HL-60 (cell line): ENCODE results near the gene LMF1.

Experiments used
- DNase-seq, 2 experiments: peaks; one replicate each; pipeline ENCODE4 v3.0.0-alpha.2; 2010 to 2020; ENCODE audit warnings: low read depth in 1 of 2, low spot score in 1 of 2
- H3K27ac ChIP-seq: fragments of 250-450 bp; sonication (Bioruptor Pico); replicated peaks from 2 replicates; pipeline ENCODE4 v1.5.1; 2020; ENCODE audit warnings: mild to moderate bottlenecking, moderate library complexity
- H3K27me3 ChIP-seq: fragments of 250-450 bp; sonication (Bioruptor Pico); 2 replicates; pipeline ENCODE4 v1.5.1; 2021; ENCODE audit warnings: mild to moderate bottlenecking, moderate library complexity; ENCODE audit not compliant: insufficient read depth, poor library complexity, severe bottlenecking
- H3K4me3 ChIP-seq: replicated peaks from 2 replicates; pipeline ENCODE4 v1.5.1; 2011; ENCODE audit warnings: mild to moderate bottlenecking, control low read depth, low read length; ENCODE audit not compliant: insufficient read depth
- GABPA ChIP-seq: IDR thresholded peaks from 2 replicates; pipeline ENCODE4 v1.6.1; 2012; ENCODE audit warnings: low read depth
- POLR2AphosphoS5 ChIP-seq: IDR thresholded peaks from 2 replicates; pipeline ENCODE4 v1.6.1; 2012; ENCODE audit warnings: low read depth
- SPI1 ChIP-seq: IDR thresholded peaks from 2 replicates; pipeline ENCODE4 v1.6.1; 2012; ENCODE audit warnings: low read depth, mild to moderate bottlenecking, borderline replicate concordance
- TF ChIP-seq, protein P1 (sequence below): IDR thresholded peaks from 2 replicates; pipeline ENCODE4 v1.6.1; 2012; ENCODE audit warnings: low read depth; ENCODE audit not compliant: insufficient replicate concordance
- TF ChIP-seq, protein P2 (sequence below): IDR thresholded peaks from one replicate; pipeline ENCODE4 v1.5.1; 2011; ENCODE audit warnings: low read length, control low read depth, inconsistent platforms; ENCODE audit not compliant: insufficient read depth

Gene LMF1

DNA sequence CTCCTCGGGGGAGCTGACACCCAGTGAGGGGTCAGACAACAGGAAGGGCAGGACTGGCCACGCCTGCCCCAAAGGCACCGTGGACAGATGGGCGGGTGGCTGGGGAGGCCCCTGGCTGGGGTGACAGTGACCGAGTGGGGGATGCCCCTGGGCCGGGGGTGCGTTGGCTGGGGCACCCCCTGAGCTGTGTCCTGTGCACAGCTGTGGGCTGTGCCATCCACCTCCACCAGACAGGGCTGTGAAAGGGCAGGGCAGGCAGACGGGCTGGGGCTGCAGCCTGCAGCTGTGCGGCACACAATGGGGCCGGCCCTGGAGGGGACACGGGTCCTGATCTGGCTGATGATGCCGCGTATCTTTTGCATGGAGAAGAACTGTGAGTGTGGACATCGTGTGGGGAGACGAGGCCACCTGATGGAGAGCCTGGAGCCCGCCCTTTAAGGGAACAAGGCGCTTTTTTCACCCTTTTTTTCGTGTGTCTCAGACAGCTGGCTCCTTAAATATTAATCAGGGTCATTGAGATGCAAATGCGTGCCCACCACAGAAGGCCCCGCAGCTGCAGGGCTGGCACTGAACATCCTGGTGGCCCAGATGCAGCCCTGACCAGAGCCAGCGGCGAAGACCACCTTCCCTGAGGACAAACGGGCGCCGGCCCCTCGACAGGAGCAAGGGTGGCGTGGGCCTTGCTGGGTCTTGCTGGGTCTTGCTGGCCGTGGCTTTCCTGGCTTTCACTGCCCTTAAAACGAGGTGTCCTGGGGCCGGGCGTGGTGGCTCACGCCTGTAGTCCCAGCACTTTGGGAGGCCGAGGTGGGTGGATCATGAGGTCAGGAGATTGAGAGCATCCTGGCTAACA lies 127.8 kb downstream of the LMF1 start:
- Histone ChIP-seq H3K27ac (no peak overlapping the region), H3K4me3 (no peak overlapping the region), H3K27me3 (no peaks in the 10 kb centered on the region)
- TF ChIP-seq GABPA, result no peak
- no peak for TF ChIP-seq SPI1
- TF ChIP-seq POLR2AphosphoS5, result no peak
- TF ChIP-seq, protein P1, sequence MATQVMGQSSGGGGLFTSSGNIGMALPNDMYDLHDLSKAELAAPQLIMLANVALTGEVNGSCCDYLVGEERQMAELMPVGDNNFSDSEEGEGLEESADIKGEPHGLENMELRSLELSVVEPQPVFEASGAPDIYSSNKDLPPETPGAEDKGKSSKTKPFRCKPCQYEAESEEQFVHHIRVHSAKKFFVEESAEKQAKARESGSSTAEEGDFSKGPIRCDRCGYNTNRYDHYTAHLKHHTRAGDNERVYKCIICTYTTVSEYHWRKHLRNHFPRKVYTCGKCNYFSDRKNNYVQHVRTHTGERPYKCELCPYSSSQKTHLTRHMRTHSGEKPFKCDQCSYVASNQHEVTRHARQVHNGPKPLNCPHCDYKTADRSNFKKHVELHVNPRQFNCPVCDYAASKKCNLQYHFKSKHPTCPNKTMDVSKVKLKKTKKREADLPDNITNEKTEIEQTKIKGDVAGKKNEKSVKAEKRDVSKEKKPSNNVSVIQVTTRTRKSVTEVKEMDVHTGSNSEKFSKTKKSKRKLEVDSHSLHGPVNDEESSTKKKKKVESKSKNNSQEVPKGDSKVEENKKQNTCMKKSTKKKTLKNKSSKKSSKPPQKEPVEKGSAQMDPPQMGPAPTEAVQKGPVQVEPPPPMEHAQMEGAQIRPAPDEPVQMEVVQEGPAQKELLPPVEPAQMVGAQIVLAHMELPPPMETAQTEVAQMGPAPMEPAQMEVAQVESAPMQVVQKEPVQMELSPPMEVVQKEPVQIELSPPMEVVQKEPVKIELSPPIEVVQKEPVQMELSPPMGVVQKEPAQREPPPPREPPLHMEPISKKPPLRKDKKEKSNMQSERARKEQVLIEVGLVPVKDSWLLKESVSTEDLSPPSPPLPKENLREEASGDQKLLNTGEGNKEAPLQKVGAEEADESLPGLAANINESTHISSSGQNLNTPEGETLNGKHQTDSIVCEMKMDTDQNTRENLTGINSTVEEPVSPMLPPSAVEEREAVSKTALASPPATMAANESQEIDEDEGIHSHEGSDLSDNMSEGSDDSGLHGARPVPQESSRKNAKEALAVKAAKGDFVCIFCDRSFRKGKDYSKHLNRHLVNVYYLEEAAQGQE, result no peak
- DNase-seq, result no peak

DNA sequence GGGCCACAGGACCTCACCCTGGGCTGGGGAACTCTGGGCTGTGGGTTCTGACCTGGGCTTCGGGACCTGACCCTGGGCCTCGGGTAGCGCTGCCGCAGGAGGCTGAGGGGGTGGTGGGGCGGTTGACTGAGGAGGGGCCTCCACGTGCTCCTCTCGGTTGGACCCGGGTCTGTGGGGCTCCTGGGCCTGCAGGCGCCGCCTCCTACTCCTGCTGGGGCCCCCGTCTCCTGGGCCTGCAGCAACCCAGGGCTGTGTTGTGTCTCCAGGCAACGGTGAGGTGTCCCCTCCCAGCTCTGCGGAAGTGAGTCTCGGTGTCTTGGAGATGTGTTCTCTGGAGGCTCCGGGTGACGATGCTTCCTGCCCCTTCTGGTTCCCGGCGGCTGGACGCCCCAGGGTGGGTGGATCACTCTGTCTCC lies 128.7 kb downstream of the LMF1 start:
- H3K4me3 ChIP-seq, result no peak overlapping the region
- no peak for DNase-seq
- H3K27me3 ChIP-seq, result no peaks in the 10 kb centered on the region
- TF ChIP-seq POLR2AphosphoS5 (no peak), GABPA (no peak), SPI1 (no peak)
- TF ChIP-seq, protein P2, sequence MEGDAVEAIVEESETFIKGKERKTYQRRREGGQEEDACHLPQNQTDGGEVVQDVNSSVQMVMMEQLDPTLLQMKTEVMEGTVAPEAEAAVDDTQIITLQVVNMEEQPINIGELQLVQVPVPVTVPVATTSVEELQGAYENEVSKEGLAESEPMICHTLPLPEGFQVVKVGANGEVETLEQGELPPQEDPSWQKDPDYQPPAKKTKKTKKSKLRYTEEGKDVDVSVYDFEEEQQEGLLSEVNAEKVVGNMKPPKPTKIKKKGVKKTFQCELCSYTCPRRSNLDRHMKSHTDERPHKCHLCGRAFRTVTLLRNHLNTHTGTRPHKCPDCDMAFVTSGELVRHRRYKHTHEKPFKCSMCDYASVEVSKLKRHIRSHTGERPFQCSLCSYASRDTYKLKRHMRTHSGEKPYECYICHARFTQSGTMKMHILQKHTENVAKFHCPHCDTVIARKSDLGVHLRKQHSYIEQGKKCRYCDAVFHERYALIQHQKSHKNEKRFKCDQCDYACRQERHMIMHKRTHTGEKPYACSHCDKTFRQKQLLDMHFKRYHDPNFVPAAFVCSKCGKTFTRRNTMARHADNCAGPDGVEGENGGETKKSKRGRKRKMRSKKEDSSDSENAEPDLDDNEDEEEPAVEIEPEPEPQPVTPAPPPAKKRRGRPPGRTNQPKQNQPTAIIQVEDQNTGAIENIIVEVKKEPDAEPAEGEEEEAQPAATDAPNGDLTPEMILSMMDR, result no peak
- TF ChIP-seq, protein P1, result no peak
- no peak overlapping the region for H3K27ac ChIP-seq

DNA sequence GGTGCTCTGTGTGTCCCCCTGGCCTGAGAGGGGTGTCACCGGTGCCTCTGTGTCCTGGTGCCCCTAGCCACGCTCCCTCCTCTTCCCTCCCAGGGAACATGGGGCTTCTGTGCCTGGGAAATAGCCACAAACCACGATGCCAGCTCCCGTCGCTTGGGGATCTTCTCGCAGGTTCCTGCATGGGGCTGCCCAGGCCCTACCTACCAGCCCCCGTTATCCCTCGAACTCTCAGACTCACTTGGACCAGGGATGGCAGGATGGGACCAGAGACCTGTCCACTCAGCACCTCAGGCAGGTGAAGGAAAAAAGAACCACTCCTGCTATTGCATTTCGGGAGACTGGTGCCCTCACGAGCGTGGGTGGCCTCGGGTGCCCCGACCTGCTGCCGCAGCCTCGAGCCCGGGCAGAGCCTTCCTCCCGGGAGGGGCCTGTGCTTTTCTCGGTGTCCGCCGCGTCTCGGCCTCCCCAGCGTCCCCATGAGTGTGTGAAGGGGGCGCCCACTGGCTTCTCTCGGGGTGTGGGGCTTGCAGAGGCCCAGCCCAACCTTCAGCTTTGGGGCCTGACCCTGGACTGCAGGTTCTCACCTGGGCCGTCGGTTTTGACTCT lies 129.2 kb downstream of the LMF1 start:
- no peak for DNase-seq
- Histone ChIP-seq H3K4me3 (no peak overlapping the region), H3K27ac (no peak overlapping the region), H3K27me3 (no peaks in the 10 kb centered on the region)
- TF ChIP-seq, protein P2, result no peak
- TF ChIP-seq, protein P1, result no peak
- TF ChIP-seq GABPA (no peak), SPI1 (no peak), POLR2AphosphoS5 (no peak)
